Cerebellar cortex (tissue), 1 donor: Measurements from ENCODE around the gene TAB2.
"Not testable (repeated sequence)": the region's sequence is repeated elsewhere in the genome, so short reads cannot be mapped to it uniquely, and the experiment has no call there.

Experiments
- DNase-seq: peaks from one replicate; pipeline ENCODE4 v3.0.0-alpha.2; 2015; ENCODE audit warnings: low spot score

The TAB2 gene

GRCh38 chr6:149334201-149334600 is 16.7 kb downstream of the TAB2 start:
- no peak for DNase-seq

- no peak for DNase-seq
These were observed 17.2 kb downstream of the TAB2 start for GRCh38 chr6:149334682-149335160.

- no peak for DNase-seq
These were observed 18.6 kb downstream of the TAB2 start for GRCh38 chr6:149335924-149336608.

- no peak for DNase-seq
These were observed 19.1 kb downstream of the TAB2 start for GRCh38 chr6:149336609-149336928.

- no peak for DNase-seq
These were observed 19.8 kb downstream of the TAB2 start for GRCh38 chr6:149337320-149337719.

GRCh38 chr6:149340200-149340599 is 22.7 kb downstream of the TAB2 start:
- DNase-seq: no peak

GRCh38 chr6:149342525-149342924 is 25.0 kb downstream of the TAB2 start:
- DNase-seq: no peak

GRCh38 chr6:149343501-149343900 is 26.0 kb downstream of the TAB2 start:
- no peak for DNase-seq

GRCh38 chr6:149346078-149346477 is 28.6 kb downstream of the TAB2 start:
- no peak for DNase-seq

GRCh38 chr6:149347067-149347466 is 29.6 kb downstream of the TAB2 start:
- no peak for DNase-seq

GRCh38 chr6:149349279-149349678 is 31.8 kb downstream of the TAB2 start:
- DNase-seq: not testable (repeated sequence)

GRCh38 chr6:149354009-149354408 is 36.5 kb downstream of the TAB2 start:
- no peak for DNase-seq

- DNase-seq: no peak
These were observed 38.7 kb downstream of the TAB2 start for GRCh38 chr6:149356081-149356750.

- no peak for DNase-seq
These were observed 40.4 kb downstream of the TAB2 start for GRCh38 chr6:149357726-149358538.

GRCh38 chr6:149359440-149359839 is 41.9 kb downstream of the TAB2 start:
- DNase-seq: no peak

GRCh38 chr6:149360536-149360935 is 43.0 kb downstream of the TAB2 start:
- DNase-seq: no peak

GRCh38 chr6:149362289-149362688 is 44.8 kb downstream of the TAB2 start:
- no peak for DNase-seq

- no peak for DNase-seq
These were observed 45.6 kb downstream of the TAB2 start for GRCh38 chr6:149363154-149363553.

GRCh38 chr6:149364557-149364956 is 47.0 kb downstream of the TAB2 start:
- DNase-seq: no peak

GRCh38 chr6:149365197-149365596 is 47.7 kb downstream of the TAB2 start:
- no peak for DNase-seq

- DNase-seq: no peak
These were observed 48.9 kb downstream of the TAB2 start for GRCh38 chr6:149366267-149366921.

- DNase-seq: no peak
These were observed 50.6 kb downstream of the TAB2 start for GRCh38 chr6:149368065-149368464.
